Endothelial cell (in vitro differentiated cells): ENCODE data around the gene CUEDC1. TPM values are rescaled to one million over a fixed set of nuclear protein-coding genes. Genes with fewer than 3 reads are reported as not detected.

ENCODE experiments used
- DNase-seq: peaks from one replicate; pipeline ENCODE4 v3.0.0; 2021; ENCODE audit warnings: low spot score
- H3K27ac Mint-ChIP-seq: one replicate; pipeline ENCODE4 v1.8.0; 2021; ENCODE audit warnings: mixed read lengths, inconsistent platforms; ENCODE audit not compliant: unreplicated experiment
- H3K27me3 Mint-ChIP-seq: one replicate; pipeline ENCODE4 v1.8.0; 2021; ENCODE audit warnings: mild to moderate bottlenecking, moderate library complexity, mixed read lengths, inconsistent platforms; ENCODE audit not compliant: unreplicated experiment
- H3K36me3 Mint-ChIP-seq: one replicate; pipeline ENCODE4 v1.8.0; 2021; ENCODE audit warnings: mild to moderate bottlenecking, low read depth, mixed read lengths, inconsistent platforms; ENCODE audit not compliant: unreplicated experiment
- H3K4me1 Mint-ChIP-seq: one replicate; pipeline ENCODE4 v1.8.0; 2021; ENCODE audit warnings: mild to moderate bottlenecking, mixed read lengths, inconsistent platforms; ENCODE audit not compliant: unreplicated experiment
- H3K4me3 Mint-ChIP-seq: one replicate; pipeline ENCODE4 v1.8.0; 2021; ENCODE audit warnings: mild to moderate bottlenecking, mixed read lengths, inconsistent platforms; ENCODE audit not compliant: unreplicated experiment
- H3K9me3 Mint-ChIP-seq: one replicate; pipeline ENCODE4 v1.8.0; 2021; ENCODE audit warnings: mixed read lengths, inconsistent platforms; ENCODE audit not compliant: unreplicated experiment
- CTCF ChIP-seq: fragments of 200-600 bp; sonication (generic); IDR thresholded peaks from one replicate; pipeline ENCODE4 v1.5.0; 2021; ENCODE audit warnings: antibody characterized with exemption; ENCODE audit not compliant: unreplicated experiment
- total RNA-seq: library from RNA; stranded (reverse); fragmentation: NEBNext Ultra II Directional; extraction: Animal tissue kit (Norgen Biotek cat#: 25700); gene quantifications from one replicate; pipeline ENCODE4 v1.2.1, GENCODE V29; 2021; ENCODE audit not compliant: unreplicated experiment

CUEDC1 gene
- total RNA-seq, 1 donor from 2014 or later, result 13.3 TPM

GRCh38 chr17:57939797-57940196, 15.4 kb downstream of the CUEDC1 start:
- H3K9me3 Mint-ChIP-seq, result no peaks in the 10 kb centered on the region
- TF ChIP-seq CTCF, result no peak
- H3K36me3 Mint-ChIP-seq, result peaks cover 4% of the 10 kb centered on the region
- H3K27ac Mint-ChIP-seq, result no peak overlapping the region
- DNase-seq, result no peak
- H3K4me3 Mint-ChIP-seq, result no peak overlapping the region
- peaks cover 6% of the 10 kb centered on the region for H3K27me3 Mint-ChIP-seq
- H3K4me1 Mint-ChIP-seq, result peaks cover 4% of the 10 kb centered on the region

- no peak overlapping the region for H3K4me3 Mint-ChIP-seq
- H3K4me1 Mint-ChIP-seq, result peaks cover 4% of the 10 kb centered on the region
- no peak for TF ChIP-seq CTCF
- DNase-seq, result no peak
- peaks cover 4% of the 10 kb centered on the region for H3K36me3 Mint-ChIP-seq
- H3K27me3 Mint-ChIP-seq, result peaks cover 6% of the 10 kb centered on the region
- H3K27ac Mint-ChIP-seq, result no peak overlapping the region
- H3K9me3 Mint-ChIP-seq, result no peaks in the 10 kb centered on the region
Observed at GRCh38 chr17:57938061-57938502, 17.1 kb downstream of the CUEDC1 start.

GRCh38 chr17:57937492-57937891, 17.7 kb downstream of the CUEDC1 start:
- Mint-ChIP-seq H3K4me3 (no peak overlapping the region), H3K27ac (no peak overlapping the region), H3K4me1 (peaks cover 4% of the 10 kb centered on the region), H3K36me3 (peaks cover 4% of the 10 kb centered on the region), H3K9me3 (no peaks in the 10 kb centered on the region), H3K27me3 (peaks cover 6% of the 10 kb centered on the region)
- TF ChIP-seq CTCF, result no peak
- DNase-seq, result no peak

- Mint-ChIP-seq H3K27ac (peak overlapping the region; percentile 91), H3K4me1 (peaks cover 12% of the 10 kb centered on the region), H3K9me3 (no peaks in the 10 kb centered on the region), H3K27me3 (peaks cover 7% of the 10 kb centered on the region), H3K36me3 (peaks cover 4% of the 10 kb centered on the region), H3K4me3 (no peak overlapping the region)
- DNase-seq, result peak; percentile 19
- TF ChIP-seq CTCF, result no peak
Observed at GRCh38 chr17:57935833-57936807, 19.1 kb downstream of the CUEDC1 start.
